ENCODE measurements around the gene BASP1. TPM values are rescaled to one million over a fixed set of nuclear protein-coding genes. Genes with fewer than 3 reads are reported as not detected.

Gene BASP1
- total RNA-seq, 1 experiment from 2014 or later, result 0.34 TPM

- TF ChIP-seq ZNF274 (IDR thresholded peaks at IDR 0.05; ENCODE audit: low read depth, low read length) (no peak), POLR2AphosphoS5 (IDR thresholded peaks at IDR 0.05; ENCODE audit: low read depth, low read length) (no peak), ZFX (IDR thresholded peaks at IDR 0.05) (no peak), ZBTB33 (IDR thresholded peaks at IDR 0.05; ENCODE audit: extremely low read depth, insufficient replicate concordance, low read length) (no peak), EGR1 (IDR thresholded peaks at IDR 0.05; ENCODE audit: low read depth) (no peak), CBX3 (IDR thresholded peaks at IDR 0.05; ENCODE audit: low read depth) (no peak), SIN3A (IDR thresholded peaks at IDR 0.05; ENCODE audit: low read depth) (no peak)
- no peak for DNase-seq (ENCODE audit: low read depth, low spot score)
- ATAC-seq, result no peak
- H4K20me1 ChIP-seq (ENCODE audit: insufficient read depth), result no peaks in the 10 kb centered on the region
- no peak overlapping the region for H3K27ac ChIP-seq (ENCODE audit: low read depth, low read length)
- no peak overlapping the region for H3K4me2 ChIP-seq (ENCODE audit: low read length)
- H3K36me3 ChIP-seq (ENCODE audit: control insufficient read depth in 1 of 2, insufficient read depth in 2 of 2, low read length in 2 of 2), result no peaks in the 10 kb centered on the region
- no TSS peak for BruUV-seq (replicated peaks)
- no peaks in the 10 kb centered on the region for H3K4me1 ChIP-seq (ENCODE audit: control insufficient read depth in 1 of 2, insufficient read depth in 2 of 2, low read length in 2 of 2)
- intact Hi-C loops (cut with micrococcal nuclease), result no loop called here
- ChIA-PET CTCF (no interaction called here), POLR2A (no interaction called here), RAD21 (ENCODE audit: low non-redundant PET in 1 of 2, low total read pairs in 2 of 2, uncharacterized antibody in 2 of 2, unreplicated experiment in 2 of 2) (no interaction called here)
- H3K9me2 ChIP-seq (ENCODE audit: insufficient read depth), result no peaks in the 10 kb centered on the region
- no peak overlapping the region for H3K9ac ChIP-seq (ENCODE audit: low read length)
- H3K79me2 ChIP-seq (ENCODE audit: insufficient read depth, low read length), result no peaks in the 10 kb centered on the region
- H3K9me3 ChIP-seq (ENCODE audit: control insufficient read depth in 1 of 2, insufficient read depth in 1 of 2, low read depth in 1 of 2, low read length in 2 of 2), result no peaks in the 10 kb centered on the region; a peak in 1 of 4 replicates
- H2AFZ ChIP-seq (ENCODE audit: low read depth, low read length, poor library complexity, severe bottlenecking), result no peak overlapping the region
- H3K4me3 ChIP-seq (replicated peaks in 1 of 2; ENCODE audit: low read depth in 1 of 2, low read length in 2 of 2), result no peak overlapping the region
- no peaks in the 10 kb centered on the region for H3K27me3 ChIP-seq (ENCODE audit: insufficient read depth, low read length)
These were observed 94.9 kb downstream of the BASP1 start for GRCh38 chr5:17312358-17312757.

GRCh38 chr5:17314907-17315471 is 97.6 kb downstream of the BASP1 start:
- Histone ChIP-seq H2AFZ (ENCODE audit: low read depth, low read length, poor library complexity, severe bottlenecking) (no peak overlapping the region), H3K4me1 (ENCODE audit: control insufficient read depth in 1 of 2, insufficient read depth in 2 of 2, low read length in 2 of 2) (no peaks in the 10 kb centered on the region), H3K36me3 (ENCODE audit: control insufficient read depth in 1 of 2, insufficient read depth in 2 of 2, low read length in 2 of 2) (no peaks in the 10 kb centered on the region), H3K27ac (ENCODE audit: low read depth, low read length) (no peak overlapping the region), H3K4me2 (ENCODE audit: low read length) (no peak overlapping the region), H3K79me2 (ENCODE audit: insufficient read depth, low read length) (no peaks in the 10 kb centered on the region), H3K9me3 (ENCODE audit: control insufficient read depth in 1 of 2, insufficient read depth in 1 of 2, low read depth in 1 of 2, low read length in 2 of 2) (no peaks in the 10 kb centered on the region; a peak in 1 of 4 replicates), H3K27me3 (ENCODE audit: insufficient read depth, low read length) (no peaks in the 10 kb centered on the region), H3K9ac (ENCODE audit: low read length) (no peak overlapping the region), H4K20me1 (ENCODE audit: insufficient read depth) (no peaks in the 10 kb centered on the region), H3K4me3 (replicated peaks in 1 of 2; ENCODE audit: low read depth in 1 of 2, low read length in 2 of 2) (no peak overlapping the region), H3K9me2 (ENCODE audit: insufficient read depth) (no peaks in the 10 kb centered on the region)
- ATAC-seq (no peak), DNase-seq (ENCODE audit: low read depth, low spot score) (no peak)
- TF ChIP-seq ATF3 (IDR thresholded peaks at IDR 0.05) (no peak), CTCF (IDR thresholded peaks at IDR 0.05 in 2 of 3, conservative IDR thresholded peaks at IDR 0.05 in 1 of 3; ENCODE audit: borderline replicate concordance in 1 of 3, insufficient read depth in 1 of 3, low read depth in 2 of 3, low read length in 2 of 3) (no peak)
- no TSS peak for BruUV-seq (replicated peaks)
- ChIA-PET RAD21 (ENCODE audit: low non-redundant PET in 1 of 2, low total read pairs in 2 of 2, uncharacterized antibody in 2 of 2, unreplicated experiment in 2 of 2) (no interaction called here), POLR2A (no interaction called here), CTCF (no interaction called here)
- intact Hi-C loops (cut with micrococcal nuclease), result no loop called here
